Middle frontal gyrus (tissue), 1 donor: Measurements from ENCODE around the gene YAP1.
"Not testable (repeated sequence)": the region's sequence is repeated elsewhere in the genome, so short reads cannot be mapped to it uniquely, and the experiment has no call there.

Experiments
- DNase-seq: peaks from one replicate; pipeline ENCODE4 v3.0.0-alpha.2; 2015; ENCODE audit warnings: low spot score; ENCODE audit errors: extremely low spot score

YAP1 gene

DNA sequence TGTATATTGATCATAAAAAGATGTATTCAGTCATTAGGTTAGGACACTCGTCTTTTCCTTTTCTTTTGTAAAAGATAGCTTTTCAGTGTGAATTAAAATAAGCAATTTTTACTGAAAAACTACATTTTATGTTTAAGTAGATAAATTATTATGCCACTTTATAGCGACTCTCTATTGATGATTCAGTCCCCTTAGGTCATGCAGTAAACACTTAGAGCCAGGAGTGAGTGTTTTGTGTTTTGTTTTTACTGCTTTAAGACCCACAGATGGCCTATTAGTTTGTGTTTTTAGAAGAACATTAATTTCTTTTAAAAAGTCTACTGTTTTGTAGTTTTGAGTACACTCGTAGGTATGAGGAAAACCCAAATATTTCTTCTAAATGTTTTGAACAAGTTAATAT lies 86.6 kb downstream of the YAP1 start:
- DNase-seq, result no peak

- DNase-seq, result no peak
Observed at GRCh38 chr11:102197670-102198139, 87.5 kb downstream of the YAP1 start.

DNA sequence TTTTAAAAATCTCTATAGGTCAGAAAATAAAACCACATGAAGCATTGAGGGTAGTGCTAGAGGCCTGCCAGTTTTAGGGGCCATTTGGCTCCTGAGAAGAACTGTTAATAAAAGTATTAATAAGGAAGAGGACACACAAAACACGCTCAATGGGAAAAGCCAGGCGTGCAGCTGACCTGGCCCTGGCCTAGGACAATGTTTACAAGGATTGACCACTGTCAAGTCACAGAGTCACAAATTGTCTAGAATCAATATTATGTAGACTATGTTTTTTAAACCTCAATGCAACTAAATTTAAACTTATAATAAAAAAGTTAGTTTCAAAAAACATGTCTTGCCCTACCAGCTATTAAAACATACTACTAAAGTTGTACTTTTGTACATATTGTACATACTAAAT lies 89.4 kb downstream of the YAP1 start:
- no peak for DNase-seq

- not testable (repeated sequence) for DNase-seq
Observed at GRCh38 chr11:102200325-102200724, 90.1 kb downstream of the YAP1 start.

DNA sequence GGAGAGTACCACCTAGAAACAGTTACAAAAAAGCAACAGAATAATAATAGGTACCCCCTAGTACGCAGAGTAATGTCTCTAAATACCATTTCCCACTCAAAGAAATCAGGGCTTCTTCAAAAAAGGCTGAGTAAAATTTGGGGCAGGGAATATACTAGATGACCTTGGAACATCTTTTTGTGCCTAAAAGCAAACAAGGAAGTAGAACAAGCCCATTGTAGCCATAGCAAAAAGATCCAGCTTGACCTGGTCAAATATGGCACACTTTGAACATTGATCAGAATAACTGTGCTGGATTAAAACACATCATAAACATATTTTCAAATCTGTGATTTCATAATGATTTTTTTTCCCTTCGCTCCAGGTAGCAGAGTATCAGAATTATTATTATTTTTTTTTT lies 91.5 kb downstream of the YAP1 start:
- no peak for DNase-seq

GRCh38 chr11:102202972-102203371 lies 92.7 kb downstream of the YAP1 start:
- no peak for DNase-seq

DNA sequence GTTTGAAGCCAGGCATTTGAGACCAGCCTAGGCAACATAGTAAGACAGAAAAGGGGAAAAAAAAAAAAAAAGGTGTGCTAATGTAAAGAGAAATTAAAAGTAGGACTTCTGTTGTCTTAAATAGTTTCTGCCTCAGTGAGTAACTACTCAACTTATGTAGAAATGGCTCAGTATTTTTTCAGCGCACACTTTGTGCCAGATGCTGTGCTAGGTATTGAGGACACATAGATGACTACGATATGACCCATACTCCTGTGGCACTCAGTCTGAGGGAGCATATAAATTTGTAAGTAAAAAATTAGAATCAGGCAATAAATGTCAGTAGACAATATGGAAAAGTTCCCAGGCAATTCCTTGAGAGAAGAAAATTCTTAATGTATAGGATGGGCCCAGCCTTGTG lies 93.9 kb downstream of the YAP1 start:
- DNase-seq, result no peak

DNA sequence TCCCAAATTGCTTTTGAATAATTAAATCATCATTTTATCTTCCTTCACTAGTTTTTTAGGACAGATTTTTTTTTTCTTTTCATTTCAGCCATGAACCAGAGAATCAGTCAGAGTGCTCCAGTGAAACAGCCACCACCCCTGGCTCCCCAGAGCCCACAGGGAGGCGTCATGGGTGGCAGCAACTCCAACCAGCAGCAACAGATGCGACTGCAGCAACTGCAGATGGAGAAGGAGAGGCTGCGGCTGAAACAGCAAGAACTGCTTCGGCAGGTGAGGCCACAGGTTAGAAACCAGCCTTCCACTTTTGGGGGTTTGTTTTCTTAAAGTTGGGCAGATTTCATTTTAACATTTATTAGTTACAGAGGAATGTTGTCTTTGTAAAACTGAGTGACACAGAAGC lies 95.6 kb downstream of the YAP1 start:
- DNase-seq, result no peak

DNA sequence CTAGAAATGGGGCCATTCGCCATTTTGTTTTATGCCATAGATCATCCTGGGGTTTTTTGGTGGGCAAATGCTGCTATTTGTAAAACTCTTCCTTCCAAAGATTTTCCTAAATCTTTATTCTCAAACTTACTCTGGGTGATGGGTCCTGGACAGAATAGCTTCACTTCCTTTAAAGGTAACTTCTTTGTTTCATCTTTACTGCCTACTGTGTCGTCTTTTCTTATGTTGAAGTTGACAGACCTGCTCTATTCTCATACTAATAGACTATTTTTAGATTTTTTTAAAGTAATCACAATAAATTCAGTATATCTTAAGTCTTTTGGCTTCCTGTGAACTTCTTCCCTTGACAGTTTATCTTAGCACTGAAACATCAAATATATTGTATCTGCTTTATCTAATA lies 98.6 kb downstream of the YAP1 start:
- no peak for DNase-seq

DNA sequence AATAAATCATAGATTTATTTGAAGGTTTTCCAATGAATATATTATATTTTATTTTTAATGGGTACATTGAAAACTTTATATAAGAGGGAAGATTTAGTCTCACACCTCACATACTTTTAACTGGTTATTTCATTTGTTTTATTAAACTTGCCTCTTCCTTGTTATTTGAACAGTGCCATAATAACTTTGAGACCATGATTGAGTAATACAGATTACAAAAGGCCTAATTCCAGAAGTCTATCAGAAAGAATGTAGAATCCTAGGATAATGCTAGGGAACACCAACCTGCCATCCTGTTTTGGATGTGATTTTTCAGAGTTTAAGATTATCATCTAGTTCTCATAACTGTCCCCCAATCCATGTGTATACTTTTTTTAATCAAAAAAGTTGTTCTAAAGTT lies 104.4 kb downstream of the YAP1 start:
- no peak for DNase-seq

- no peak for DNase-seq
Observed at GRCh38 chr11:102216433-102217075, 106.3 kb downstream of the YAP1 start.

DNA sequence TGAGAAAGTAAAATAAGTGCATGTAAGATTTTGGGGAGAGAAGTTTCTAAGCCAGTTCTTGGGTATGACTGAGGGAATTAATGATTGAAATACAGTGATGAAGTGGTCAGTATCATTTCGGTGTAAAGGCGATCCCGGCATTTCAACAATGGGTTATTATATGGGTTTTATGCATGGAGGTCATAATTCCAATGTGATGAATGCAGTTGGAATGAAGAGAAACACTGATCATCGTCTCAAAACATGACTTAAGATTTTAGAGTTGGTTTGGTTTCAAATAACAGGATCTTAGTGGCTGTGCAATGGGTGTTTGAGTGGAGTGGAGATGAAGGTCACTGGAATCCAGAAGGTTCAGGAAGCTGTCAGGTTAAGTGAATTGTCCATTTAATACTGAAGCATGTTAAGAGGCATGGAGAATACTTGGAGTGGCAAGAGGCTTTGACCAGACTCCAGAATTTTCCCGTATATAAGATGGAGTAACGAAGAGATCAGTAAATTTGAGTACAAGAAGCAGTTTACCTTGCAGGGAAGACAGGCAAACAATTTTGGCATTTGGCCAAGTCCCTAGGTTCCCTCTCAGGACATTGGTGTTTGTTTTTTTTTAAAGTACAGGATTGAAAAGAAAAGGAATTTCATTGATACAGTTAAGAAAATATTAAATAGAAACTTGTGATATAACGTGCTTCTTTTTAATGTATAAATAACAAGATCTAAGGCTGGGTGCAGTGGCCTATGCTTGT lies 110.7 kb downstream of the YAP1 start:
- DNase-seq, result no peak

GRCh38 chr11:102223859-102224258 lies 113.6 kb downstream of the YAP1 start:
- DNase-seq, result no peak

DNA sequence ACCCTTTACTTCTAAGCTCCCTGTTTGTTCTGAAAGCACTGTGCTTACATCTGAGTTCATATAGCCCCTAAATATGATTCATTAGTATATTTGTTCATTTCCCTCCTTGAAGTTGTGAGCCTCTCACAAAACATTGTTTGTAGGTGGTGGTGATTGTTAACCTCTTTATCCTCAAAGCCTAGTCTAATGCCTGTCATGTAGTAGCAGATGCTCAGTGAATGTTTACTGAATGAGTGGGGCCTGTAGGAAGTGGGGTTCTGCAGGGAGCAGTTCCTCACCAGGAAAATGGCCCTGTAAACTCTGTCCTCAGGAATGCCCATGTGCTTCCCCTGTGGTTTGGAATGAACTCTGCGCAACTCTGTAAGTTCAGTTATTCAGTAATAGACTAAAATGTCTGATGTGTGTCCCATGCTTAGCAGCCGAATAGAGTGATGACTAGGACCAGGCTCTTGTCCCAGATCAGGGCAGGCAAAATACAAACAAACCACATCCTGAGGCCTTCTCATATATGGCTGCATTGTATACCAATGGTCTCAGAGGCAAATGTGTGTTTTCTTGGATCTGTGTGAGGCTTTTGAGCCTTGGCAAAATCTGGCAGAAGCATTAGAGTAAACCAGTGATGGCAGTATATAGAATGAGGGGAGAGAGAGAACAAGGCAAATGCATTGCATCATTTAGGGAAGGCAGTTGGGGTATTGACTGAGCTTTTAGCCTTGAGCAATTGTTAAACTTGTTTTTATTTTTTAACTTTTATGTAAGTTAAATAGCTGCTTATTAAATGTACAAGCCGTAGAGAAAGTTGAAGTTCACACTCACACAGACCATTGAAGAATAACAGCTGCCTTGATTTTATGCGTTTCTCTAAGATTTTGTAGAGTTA lies 115.7 kb downstream of the YAP1 start:
- DNase-seq, result no peak

- no peak for DNase-seq
Observed at GRCh38 chr11:102226702-102227490, 116.6 kb downstream of the YAP1 start.

DNA sequence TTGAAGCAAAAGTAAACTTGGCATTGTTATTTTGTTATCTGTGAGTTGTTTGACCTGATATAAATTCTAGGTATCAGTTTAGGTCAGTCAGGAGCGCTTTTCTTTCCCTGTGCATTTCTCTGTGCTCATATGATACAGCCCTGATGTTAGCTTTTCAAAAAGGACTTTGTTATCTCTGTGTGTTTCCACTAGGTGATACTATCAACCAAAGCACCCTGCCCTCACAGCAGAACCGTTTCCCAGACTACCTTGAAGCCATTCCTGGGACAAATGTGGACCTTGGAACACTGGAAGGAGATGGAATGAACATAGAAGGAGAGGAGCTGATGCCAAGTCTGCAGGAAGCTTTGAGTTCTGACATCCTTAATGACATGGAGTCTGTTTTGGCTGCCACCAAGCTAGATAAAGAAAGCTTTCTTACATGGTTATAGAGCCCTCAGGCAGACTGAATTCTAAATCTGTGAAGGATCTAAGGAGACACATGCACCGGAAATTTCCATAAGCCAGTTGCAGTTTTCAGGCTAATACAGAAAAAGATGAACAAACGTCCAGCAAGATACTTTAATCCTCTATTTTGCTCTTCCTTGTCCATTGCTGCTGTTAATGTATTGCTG lies 119.4 kb downstream of the YAP1 start:
- no peak for DNase-seq

DNA sequence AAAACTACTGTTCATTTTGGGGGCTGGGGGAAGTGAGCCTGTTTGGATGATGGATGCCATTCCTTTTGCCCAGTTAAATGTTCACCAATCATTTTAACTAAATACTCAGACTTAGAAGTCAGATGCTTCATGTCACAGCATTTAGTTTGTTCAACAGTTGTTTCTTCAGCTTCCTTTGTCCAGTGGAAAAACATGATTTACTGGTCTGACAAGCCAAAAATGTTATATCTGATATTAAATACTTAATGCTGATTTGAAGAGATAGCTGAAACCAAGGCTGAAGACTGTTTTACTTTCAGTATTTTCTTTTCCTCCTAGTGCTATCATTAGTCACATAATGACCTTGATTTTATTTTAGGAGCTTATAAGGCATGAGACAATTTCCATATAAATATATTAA lies 119.9 kb downstream of the YAP1 start:
- no peak for DNase-seq

GRCh38 chr11:102230911-102231310 lies 120.7 kb downstream of the YAP1 start:
- DNase-seq, result no peak

DNA sequence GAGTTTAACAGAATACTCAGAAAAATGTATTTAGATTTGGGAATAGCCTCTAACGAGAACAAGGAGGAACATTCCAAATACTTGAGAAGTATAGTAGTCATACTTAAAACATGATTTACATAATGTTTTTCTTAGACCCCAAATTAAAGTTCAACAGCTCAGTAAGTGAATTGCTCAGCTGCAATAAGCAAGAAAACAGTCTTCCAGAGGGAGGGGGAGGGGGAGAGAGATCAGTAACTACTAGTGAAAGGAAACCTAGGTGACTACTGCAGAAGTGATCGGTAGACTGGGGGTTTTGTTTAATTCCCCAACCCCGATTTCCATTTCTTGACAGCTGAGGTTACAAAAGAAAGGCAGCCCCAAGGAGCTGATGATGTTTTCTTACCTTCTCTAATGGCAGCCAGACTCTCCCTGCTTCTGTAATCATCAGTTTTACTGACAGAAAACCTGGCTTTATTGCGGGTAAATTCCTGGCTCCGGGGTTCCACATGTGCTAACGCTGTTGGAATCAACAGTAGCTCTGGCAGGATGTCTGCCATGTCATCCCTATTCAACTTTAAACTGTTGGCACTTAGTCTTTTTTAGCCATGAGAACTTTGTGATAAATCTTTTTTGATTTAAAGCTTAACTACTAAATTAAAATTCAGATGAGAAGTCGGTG lies 124.7 kb downstream of the YAP1 start:
- no peak for DNase-seq

GRCh38 chr11:102237096-102237735 lies 127.0 kb downstream of the YAP1 start:
- no peak for DNase-seq
